AG09319 (cell line): ENCODE measurements around the gene OR51B6.
"Not testable (repeated sequence)": the region's sequence is repeated elsewhere in the genome, so short reads cannot be mapped to it uniquely, and the experiment has no call there.

Experiments used
- DNase-seq: peaks from one replicate; pipeline ENCODE4 v3.0.0-alpha.2; 2010; ENCODE audit warnings: low read depth; ENCODE audit errors: extremely low read depth
- TF ChIP-seq, protein P1 (sequence below): IDR thresholded peaks from 2 replicates; pipeline ENCODE4 v1.5.1; 2011; ENCODE audit warnings: low read depth, mild to moderate bottlenecking, inconsistent platforms, low read length, moderate library complexity

The OR51B6 gene, protein sequence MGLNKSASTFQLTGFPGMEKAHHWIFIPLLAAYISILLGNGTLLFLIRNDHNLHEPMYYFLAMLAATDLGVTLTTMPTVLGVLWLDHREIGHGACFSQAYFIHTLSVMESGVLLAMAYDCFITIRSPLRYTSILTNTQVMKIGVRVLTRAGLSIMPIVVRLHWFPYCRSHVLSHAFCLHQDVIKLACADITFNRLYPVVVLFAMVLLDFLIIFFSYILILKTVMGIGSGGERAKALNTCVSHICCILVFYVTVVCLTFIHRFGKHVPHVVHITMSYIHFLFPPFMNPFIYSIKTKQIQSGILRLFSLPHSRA

DNA sequence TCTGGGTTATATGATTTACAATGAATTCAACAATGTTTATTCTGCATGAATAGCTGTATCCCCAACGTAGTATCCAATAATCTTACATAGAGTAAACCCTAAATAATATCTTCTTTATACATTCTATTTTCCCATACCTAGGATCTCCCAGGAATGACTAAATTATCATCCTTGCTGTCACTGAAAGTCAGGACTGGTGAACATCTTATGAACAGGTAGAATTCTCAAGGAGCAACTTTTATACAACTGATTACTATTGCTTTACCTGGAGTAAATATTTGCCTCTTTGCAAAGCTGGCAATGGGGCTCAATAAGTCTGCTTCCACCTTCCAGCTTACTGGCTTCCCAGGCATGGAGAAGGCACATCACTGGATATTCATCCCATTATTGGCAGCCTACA is at the start of gene OR51B6:
TSS of gene OR51B6 (plus strand) at position 301 of the 400 bp plus-strand sequence. CDS start at position 301, 0 bp downstream.
- DNase-seq, result no peak
- TF ChIP-seq, protein P1, sequence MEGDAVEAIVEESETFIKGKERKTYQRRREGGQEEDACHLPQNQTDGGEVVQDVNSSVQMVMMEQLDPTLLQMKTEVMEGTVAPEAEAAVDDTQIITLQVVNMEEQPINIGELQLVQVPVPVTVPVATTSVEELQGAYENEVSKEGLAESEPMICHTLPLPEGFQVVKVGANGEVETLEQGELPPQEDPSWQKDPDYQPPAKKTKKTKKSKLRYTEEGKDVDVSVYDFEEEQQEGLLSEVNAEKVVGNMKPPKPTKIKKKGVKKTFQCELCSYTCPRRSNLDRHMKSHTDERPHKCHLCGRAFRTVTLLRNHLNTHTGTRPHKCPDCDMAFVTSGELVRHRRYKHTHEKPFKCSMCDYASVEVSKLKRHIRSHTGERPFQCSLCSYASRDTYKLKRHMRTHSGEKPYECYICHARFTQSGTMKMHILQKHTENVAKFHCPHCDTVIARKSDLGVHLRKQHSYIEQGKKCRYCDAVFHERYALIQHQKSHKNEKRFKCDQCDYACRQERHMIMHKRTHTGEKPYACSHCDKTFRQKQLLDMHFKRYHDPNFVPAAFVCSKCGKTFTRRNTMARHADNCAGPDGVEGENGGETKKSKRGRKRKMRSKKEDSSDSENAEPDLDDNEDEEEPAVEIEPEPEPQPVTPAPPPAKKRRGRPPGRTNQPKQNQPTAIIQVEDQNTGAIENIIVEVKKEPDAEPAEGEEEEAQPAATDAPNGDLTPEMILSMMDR, result no peak

DNA sequence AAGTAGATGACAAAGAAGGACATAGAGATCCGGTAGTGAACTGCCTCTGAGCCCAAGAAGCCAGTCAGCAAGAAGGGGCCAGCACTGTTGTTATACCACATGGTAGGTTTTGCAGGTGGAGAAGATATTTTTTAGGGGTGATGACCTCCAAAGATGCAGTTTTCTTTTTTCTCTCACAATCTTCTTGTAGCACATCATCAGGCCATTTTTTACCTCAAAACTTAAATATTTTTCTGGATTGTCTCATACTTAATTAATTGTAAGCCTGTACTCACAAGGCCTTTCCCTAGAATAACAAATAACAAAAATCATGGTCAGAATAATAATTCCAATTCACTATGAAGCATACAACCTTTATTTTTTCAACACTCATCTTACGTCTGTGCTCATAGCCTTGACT is 49.5 kb upstream of the OR51B6 start, which contains the start of gene OR51B4:
TSS of gene OR51B4 (minus strand) at position 101 of the 400 bp plus-strand sequence. CDS start at position 101, 0 bp downstream.
- TF ChIP-seq, protein P1, result no peak
- DNase-seq, result no peak

DNA sequence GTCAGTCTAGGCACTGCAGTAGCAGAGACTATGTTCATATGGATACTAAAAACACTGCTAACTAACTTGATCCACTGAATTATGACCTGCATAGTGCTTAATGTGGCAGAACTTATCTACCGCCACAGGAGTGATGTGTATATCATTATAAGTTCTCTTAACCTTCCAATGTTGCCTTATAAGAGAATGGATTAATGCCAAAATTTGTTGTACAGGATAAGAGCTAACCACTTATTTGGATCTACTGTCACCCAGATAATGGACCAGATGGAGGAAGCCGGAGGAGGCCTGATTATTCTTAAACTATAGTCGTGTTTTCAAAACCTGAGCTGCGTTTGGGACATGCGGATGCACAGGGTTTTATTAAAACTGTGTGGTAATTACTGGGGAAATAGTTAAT is 47.7 kb upstream of the OR51B6 start:
- no peak for DNase-seq
- TF ChIP-seq, protein P1, result no peak

DNA sequence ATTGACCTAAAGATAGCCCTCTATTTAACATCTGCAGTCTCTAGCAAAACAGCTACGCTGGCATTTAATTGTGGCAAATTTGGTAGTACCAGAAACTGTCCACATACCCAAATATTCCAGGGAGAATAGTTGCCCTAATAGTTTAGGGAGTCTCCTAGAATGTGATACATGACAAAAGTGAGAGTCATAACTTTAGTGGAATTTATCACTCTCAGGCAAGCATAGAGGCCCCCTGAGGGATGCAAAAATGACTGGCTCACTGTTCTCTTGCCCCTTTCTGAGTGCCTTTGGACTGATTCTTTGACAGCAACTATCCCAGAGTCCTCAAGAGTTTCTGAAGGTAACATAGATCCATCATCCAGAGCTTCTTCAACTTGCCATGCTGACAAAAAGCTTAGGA is 47.3 kb upstream of the OR51B6 start:
- TF ChIP-seq, protein P1, result no peak
- DNase-seq, result no peak

DNA sequence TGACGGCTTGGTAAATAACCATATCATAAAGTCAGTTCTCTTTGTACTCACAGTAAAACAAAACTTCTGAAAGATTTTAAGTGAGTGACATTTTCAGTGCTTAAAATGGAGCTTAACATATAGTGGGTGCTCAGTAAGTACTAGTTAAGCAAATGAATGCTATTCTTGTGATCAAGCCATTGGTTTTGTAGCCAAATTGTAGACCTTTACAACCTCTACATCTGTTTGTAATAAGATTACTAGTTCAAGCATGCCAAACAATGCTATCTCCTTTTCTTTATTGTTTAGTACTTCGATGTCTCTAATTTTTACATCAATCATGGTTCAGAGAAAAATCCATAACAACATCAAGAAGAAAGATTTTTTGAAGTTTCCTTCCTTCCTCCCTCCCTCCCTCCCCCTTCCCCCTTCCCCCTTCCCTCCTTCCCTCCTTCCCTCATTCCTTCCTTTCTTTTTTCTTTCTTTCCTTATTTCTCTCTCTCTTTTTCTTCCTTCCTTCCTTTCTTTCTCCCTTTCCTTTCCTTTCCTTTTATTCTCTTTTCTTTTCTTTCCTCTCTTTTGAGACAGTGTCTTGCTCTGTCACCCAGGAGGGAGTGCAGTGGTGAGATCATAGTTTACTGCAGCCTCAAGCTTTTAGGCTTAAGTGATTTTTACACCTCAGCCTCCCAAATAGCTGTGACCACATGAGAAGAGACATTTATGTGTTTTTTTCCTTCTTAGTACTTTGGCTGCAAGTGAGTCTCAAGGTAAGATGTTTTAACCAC is 43.9 kb upstream of the OR51B6 start:
- DNase-seq, result no peak
- TF ChIP-seq, protein P1, result no peak

DNA sequence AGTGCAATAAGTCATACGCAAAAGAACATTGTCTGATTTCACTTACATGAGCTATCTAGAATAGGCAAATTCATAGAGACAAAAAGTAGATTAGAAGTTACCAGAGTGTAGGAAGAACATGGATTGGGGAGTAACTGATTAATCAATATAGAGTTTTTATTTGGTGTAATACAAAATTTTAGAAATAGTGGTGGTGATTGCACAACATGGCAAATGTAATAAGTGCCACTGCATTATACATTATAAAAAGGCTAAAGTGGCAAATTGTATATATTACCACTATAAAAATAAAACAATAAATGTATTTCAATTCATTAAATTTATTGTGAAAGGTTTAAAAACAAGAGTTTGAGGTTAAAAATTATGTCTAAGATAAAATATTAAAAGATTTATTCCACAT is 40.9 kb upstream of the OR51B6 start:
- DNase-seq, result no peak
- TF ChIP-seq, protein P1, result no peak

DNA sequence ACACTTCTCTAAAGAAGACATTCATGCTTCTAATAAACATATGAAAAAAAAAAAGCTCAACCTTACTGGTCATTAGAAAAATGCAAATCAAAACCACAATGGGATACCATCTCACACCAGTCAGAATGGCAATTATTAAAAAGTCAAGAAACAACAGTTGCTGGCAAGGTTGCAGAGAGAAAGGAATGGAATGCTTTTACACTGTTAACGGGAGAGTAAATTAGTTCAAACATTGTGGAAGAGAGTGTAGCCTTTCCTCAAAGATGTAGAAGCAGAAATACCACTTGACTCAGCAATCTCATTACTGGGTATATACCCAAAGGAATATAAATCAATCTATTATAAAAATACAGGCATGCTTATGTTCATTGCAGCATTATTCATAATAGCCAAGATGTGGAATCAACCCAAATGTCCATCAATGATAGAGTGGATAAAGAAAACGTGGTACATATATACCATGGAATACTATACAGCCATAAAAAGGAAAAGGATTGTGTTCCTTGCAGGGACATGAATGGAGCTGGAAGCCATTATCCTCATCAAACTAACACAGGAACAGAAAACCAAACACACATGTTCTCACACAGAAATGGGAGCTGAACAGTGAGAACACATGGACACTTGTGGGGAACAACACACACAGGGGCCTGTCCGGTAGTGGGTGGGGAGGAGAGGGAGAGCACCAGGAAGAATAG is 37.8 kb upstream of the OR51B6 start:
- DNase-seq, result not testable (repeated sequence)
